GM19238 (cell line): ENCODE results near the gene CEACAM16.
"Not testable (repeated sequence)": the region's sequence is repeated elsewhere in the genome, so short reads cannot be mapped to it uniquely, and the experiment has no call there.

Experiments
- DNase-seq: peaks from one replicate; pipeline ENCODE4 v3.0.0; 2011; ENCODE audit warnings: low spot score; ENCODE audit not compliant: insufficient read length

The CEACAM16 gene

DNA sequence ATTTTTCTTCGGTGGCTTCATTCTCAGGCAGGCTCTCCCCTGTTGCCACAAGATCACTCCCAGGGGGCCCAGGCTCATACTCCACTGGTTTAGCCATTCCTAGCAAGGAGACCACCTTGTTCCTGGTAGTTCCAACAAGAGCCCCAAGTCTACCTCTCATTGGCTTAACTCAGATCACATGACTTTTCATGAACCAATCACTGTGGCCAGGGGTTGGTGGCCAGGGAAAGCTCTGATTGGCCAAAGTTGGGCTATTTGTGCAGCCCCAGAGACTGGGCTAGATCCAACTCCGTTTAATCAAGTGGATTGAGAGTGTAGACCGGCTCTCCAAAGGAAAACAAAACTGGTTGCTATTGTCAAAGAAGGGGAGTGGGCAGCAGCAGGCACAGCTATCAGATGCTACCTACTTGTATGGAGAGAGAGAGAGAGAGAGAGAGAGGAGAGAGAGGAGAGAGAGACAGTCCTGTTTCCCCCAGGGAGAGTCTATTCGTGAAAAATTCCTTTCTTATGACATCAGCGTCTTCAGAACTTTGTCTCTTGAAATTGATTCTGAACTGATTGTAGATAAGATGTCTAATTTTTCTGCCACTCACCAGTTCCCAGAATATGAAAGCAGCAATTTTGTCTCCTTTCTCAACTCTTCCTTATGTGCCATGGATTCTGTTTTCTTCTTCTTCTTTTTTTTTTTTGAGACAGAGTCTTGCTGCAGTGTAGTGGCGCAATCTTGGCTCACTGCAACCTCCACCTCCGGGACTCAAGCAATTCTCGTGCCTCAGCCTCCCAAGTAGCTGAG is 21.7 kb upstream of the CEACAM16 start:
- DNase-seq: no peak

DNA sequence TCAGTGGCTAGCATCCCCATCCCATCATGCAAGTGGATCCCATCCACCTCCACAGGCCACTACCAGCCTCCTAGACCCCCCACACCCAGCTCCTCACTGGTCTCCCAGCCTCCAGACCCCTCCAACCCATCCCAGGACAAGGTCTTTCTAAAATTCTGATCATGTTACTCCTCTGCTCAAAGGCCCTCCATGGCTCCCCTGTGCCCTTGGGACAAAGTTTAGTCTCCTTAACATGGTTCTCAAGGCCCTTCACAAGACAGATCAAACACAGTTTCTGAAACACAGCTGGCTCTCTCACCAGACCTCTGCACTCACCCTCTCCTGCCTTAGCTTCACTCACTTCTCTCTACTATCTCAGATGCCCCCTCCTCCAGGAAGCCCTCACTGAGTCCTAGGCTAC is 18.4 kb upstream of the CEACAM16 start:
- no peak for DNase-seq

DNA sequence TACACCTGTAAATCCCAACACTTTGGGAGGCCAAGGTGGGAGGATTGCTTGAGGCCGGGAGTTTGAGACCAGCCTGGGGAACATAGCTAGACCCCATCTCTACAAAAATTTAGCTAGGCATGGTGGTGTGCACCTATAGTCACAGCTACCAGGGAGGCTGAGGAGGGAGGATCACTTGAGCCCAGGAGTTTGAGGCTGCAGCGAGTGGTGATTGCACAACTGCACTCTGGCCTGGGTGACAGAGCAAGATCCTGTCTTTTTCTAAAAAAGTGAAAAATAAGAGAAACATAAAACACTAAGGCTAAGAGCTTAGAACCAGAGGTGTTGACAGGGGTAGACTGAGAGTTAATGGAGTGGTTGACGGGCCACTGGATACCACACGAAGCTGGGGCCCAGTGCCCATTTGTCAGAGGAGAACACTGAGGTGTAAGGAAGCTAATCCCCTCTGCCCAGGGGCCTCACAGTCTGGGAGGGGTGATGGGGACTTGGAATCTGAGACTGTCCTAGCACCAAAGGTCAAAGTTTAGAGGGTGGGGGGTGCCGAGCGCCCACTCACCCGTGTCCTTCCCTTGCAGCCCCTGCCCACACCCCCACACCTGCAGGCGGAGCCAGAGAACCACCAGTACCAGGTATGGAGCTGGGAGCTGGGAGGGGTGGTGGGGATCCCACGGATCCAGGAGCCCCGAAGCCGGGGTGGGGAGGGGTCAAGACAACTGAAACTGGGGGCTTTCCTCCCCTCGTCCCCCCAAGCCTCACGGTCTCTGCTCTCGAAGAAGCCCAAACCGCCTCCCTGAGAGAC is 16.8 kb upstream of the CEACAM16 start:
- no peak for DNase-seq

DNA sequence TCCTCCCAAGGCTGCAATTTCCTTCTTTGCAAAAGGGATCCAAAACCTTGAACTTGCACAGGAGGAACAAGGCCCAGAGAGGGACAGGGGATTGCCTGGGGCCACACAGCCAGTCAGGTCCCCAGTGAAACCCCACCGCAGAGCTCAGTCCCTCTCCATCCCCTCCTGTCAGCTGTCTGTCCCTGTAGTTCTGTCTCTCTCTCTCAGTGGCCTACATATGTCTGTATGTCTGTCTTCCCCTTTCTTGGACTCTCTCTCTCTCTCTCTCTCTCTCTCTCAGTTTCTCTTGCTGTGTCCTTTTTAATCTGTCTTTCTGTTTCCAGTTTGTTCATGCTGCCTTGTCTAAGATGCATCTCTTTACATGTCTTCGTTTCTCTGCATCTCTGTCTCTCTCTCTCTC is 16.1 kb upstream of the CEACAM16 start:
- no peak for DNase-seq

DNA sequence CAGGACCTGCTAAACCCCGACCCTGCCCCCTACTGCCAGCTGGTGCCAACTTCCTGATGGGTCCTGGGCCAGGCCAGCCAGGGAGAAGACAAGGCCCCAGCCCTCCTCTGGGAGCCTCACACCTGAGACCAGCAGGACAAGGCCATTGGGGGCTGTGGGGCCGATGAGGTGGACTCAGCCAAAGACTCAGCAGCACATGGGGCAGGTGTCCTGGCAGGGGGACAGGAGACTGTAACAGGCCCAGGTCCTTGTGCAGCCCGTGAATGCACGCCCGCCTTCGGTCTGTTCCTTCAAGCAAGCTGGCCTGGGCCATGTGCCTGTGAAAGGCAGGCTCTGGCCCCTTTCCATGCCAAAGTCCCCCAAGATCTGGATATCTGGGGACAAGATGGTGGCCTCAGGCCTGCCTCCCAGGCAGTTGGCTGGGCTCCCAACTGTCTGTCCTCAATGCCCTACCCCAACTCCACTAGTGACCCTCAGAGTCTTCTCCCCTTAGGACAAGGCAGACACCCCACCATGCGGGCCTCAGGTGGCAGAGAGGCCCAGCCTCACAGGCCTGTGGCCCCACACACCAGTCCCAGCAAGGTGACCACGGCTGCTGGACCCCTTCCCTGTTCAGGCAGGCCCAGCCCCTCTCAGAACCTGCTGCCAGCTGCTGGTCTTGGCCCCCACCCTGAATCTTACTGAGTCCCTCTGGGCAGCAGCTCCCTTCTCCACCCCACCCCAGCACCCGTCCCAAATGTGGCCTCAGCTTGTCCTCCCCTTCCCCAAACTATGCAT is 15.3 kb upstream of the CEACAM16 start:
- DNase-seq: no peak

DNA sequence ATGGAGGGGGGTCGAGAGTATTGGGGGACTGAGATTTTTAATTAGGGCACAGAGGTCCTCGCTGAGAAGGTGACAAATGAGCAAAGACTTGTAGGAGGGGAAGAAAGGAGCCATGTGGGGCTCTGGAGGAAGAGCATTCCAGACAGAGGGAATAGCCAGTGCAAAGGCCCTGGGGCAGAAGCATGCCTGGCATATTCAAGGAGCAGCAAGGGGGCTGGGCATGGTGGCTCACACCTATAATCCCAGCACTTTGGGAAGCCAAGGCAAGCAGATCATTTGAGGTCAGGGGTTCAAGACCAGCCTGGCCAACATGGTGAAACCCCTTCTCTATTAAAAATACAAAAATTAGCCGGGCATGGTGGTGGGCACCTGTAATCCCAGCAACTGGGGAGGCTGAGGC is 14.6 kb upstream of the CEACAM16 start:
- not testable (repeated sequence) for DNase-seq

DNA sequence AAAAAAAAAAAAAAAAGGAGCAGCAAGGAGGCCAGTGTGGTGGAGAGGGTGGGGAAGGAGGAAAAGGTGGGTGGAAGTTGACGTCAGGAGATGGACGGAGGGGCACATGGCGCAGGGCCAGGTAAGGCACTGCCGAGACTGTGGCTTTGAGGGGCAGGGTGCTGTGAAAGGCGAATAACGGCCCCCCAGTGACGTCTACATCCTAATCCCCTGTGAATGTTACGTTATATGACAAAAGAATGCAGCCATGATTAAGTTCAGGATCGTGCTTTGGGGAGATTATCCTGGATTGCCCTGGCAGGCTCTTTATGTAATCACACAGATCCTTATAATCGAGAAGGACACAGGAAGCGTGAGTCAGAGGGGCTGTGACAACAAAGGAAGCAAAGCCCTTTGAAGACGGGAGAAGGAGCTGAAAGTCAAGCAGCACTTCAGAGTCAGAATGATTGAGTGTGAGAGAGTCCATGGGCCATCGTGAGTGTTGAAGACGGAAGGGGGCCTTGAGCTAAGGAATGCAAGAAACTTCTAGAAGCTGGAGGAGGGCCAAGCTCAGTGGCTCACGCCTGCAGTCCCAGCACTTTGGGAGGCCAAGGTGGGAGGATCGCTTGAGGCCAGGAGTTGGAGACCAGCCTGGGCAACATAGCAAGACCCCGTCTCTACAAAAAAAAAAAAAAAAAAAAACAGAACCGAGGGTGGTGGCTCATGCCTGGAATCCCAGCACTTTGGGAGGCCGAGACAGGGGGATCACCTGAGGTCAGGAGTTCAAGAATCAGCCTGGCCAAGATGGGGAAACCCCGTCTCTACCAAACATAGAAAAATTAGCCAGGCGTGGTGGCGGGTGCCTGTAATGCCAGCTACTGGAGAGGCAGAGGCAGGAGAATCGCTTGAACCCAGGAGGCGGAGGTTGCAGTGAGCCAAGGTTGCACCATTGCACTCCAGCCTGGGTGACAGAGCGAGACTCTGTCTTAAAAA is 13.8 kb upstream of the CEACAM16 start:
- no peak for DNase-seq

DNA sequence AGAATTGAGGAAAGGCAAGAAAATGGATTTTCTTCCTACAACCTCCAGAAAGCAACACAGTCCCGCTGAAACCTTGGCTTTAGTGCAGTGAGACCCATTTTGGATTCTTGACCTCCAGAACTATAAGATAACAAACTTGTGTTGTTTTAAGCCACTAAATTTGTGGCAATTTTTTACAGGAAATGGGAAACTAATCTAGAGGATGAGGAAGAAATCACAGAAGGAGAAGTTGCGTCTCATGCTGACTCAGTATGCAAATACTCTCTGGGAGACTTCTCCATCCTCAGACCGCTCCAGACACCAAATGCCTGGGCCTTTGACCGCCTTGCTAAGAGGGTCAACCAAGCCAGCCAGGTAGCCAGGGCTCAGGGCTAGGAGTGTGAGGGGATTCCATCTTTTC is 13.1 kb upstream of the CEACAM16 start:
- no peak for DNase-seq

DNA sequence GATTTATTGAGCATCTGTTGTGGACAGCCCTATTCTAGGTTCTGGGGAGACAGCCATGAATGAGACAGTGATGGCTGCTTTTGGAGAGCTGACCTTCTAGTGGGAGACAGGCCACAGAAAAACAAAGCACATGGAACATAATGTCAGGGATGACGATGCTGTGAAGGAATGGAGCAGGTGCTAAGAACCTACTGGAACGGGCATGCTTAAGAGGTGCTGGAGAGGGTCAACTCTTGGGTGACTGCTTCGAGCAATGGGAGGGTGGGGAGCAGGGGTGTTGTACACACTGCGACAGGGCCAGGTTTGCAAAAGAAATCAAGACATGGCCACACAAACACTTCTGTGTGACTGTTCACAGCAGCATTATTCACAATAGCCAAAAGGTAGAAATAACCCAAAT is 12.1 kb upstream of the CEACAM16 start:
- no peak for DNase-seq

DNA sequence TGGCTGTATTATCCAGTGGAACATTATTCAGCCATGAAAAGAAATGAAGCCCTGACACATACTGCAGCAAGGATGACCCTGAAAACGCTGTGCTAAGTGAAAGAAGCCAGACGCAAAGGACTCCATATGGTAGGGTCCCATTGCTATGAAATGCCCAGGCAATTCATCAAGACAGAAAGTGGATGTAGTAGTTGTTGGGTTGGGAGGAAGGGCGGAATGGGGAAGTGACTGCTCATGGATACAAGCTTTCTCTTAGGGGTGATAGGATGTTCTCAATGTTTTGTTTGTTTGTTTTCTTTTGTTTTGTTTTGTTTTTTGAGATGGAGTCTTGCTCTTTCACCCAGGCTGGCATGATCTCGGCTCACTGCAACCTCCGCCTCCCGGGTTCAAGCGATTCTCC is 11.1 kb upstream of the CEACAM16 start:
- DNase-seq: no peak

DNA sequence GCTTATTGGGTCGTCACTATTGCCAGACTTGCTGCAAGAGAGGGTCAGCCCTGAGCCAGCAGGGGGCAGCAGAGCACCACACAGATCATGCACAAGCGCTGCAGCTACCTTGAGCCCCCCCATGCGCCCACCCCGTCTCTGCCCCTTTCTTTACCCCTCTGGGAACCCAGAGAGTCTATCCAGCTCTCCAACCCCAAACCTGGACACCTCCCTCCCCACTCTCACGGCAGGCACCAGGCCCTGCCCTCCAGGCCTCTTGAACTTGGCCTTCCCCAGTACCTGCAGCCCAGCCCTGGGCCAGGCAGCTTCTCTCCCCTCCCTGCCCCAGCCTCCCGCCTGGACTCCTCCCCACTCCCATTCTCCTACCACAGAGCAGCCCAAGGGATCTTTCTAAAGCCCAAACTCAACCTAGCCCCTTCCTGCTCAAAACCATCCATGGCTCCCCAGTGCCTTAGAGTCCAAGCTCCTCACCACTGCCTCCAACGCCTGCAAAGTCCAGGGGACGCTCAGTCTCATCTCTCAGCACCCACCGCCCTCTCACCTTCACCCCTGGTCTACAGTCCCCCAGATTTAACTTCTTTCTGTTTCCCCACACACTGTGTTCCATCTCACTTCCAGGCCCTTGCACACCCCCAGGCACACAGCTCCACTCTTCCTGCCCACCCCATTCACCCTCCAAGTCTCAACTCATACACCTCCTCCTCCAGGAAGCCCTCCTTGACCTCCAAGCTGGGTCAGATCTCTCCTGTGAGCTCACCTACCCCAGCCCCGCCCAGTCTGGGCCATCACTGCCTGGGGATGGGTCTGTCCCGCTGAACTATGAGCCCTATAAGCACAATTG is 9.4 kb upstream of the CEACAM16 start:
- DNase-seq: peak; percentile 51

DNA sequence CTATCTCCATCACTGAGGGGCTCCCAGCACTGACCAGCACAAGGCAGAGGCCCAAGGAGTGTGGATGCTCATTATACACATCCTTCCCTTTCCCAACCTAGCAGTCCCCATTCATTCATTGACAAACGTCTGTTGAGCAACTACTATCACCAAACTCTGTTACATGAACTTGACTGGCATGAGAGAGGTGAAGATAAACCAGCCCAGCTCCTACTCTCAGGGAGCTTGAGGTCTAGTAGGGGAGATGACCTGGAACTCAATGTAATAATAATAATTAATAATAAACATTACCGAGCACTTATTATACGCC is 8.9 kb upstream of the CEACAM16 start:
- no peak for DNase-seq

DNA sequence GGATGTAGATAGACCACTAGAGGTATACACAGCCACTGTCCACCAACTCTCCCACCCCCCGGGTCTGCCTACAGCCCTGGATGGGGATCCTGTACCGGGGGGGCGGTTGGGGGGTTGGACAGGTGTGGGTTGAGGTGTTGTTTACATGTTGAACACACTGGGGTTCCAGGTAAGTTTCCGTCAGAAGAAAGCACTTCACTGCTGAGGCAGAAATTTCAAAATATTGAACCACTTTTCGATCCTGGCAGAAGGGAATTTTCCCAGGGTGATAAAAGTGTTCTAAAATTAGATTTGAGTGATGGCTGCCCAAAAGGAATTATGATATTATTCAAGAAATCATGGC is 6.6 kb upstream of the CEACAM16 start:
- DNase-seq: no peak

DNA sequence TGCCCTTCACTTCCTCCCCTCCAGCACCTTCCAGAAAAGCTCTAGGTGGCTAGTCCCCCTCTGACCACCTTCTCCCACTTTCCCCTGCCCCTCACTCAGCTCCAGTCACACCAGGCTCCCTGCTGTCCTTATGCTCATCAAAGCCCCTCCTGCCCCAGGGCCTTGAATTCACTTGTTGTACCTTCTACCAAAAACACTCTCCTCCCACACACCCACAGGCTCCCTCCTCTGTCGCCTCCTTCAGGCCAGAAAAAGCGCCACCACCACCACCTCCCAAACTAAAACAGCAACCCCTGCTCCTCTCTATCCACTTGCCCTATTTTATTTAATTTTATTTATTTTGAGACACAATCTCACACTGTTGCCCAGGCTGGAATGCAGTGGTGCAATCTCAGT is 4.8 kb upstream of the CEACAM16 start:
- DNase-seq: no peak

DNA sequence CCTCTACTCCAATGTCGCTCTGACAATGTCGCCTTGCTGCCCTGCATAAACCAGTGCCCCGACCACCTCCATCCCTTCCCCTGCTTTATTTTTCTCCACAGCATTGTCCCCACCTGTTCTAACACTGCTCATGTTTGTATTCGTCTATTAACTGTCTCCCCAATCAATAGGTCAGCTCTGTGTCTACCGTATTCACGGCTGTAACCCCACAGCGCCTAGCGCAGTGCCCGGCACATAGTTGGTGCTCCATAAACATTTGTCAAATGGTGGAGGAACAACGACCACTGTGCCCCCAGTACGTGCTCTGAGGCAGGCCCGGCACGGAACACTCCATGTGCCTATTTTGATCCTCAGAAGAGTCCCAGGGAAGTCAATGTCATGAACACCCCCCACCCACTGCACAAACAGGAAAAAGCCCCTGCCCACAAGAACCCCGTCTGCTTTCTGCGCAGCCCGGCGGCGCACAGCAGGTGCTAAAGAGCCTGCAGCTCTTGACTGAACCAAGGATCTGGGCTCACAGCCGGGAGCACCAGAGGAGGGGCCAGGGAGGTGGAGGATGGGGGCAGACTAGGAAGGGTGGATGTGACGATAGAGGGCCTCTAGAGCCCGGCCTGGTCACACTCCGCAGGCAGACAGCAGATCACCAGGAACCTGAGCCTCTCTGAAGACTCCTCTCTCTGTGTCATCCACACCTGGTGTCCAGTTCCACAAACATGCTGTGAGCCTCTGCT is 1.8 kb upstream of the CEACAM16 start:
- DNase-seq: no peak

DNA sequence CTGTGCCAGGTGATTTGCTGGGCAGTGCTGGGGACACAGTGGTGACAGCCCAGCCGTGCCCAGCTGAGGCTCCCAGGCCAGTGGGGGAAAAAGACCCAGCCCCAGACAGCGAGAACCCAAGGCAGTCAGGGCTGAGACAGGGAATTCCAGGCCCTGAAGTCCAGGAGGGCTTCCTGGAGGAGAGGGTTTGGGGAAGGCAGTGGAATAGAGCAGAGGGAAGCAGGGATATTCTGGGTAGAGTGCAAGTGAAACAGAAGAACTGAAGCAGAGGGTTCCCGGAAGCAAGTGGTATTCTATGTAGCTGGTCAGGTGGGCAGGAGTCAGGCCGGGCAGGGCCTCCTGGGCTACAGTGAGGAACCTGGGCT is 1.3 kb upstream of the CEACAM16 start:
- DNase-seq: no peak

DNA sequence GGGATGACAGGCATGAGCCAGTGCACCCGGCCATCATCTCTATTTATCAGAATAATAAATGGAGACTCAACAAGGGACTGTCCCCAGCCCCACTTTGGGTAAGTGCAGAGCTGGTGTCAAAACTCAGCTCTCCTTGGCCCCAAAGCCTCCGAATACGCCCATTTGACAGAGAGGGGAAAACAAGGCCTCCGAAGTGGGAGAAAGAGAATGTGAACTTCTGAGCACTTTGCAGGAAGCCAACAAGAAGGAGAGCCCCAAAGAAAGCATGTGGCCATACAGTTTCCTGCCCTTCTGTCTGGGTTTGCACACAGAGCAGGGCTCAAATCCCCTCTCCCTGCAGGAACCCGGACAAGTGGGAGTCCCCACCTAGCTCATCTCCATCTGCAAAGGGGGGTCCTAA is 1.6 kb downstream of the CEACAM16 start:
- DNase-seq: no peak

DNA sequence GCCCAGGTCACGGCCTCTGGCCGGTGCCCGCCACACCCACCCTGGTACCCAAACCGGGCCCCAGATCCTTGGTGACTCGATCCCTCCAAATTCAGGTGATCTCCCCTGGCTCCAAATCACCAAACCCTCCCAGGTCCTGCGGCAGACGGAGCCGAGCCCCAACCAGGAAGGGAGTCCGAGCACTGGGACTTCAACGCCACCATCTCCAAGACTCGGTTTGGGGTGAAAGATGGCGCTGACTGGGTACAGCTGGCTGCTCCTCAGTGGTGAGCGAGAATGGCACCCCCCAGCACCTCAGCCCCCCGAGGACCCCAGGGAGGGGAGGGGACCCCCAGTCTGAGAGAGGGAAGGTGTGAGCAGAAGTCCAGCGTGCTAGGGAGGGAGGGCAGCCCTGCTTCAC is 2.3 kb downstream of the CEACAM16 start:
- no peak for DNase-seq

DNA sequence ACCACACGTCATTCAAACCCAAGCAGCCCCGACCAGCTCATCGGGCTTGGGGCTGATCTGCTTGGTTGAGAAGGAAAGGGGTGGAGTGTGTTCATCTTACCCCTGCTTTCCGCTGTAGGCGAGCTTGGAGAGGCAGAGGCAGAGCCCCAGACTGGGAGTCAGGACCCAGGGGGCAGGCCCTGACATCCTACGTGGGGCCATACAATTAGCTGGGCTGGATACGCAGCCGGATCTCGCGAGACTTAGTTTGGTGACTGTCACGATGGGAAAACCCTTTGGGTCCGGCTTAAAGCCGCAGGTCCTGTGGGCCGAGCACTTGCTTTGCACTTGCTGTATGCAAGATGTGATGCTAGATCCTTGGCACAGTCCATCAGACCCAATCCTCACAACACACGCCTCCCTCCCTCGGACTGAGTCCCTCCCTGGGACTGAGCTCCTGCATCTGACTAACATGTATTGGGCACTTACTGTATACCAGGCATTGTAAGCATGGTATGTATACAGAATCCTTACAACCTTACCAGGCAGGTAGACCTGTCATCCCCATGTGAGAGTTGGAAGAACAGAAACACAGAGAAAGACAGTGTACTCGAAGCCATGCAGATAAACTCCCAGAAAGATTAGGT is 3.7 kb downstream of the CEACAM16 start:
- no peak for DNase-seq
